GM12878 (cell line): ENCODE measurements around the gene ZNF324. TPM values are rescaled to one million over a fixed set of nuclear protein-coding genes. Genes with fewer than 3 reads are reported as not detected.

Source experiments
- ATAC-seq: fragments of 200-7000 bp; cut with Tn5 transposase; 3 replicates; pipeline ENCODE4 v1.9.1; 2020; ENCODE audit warnings: mild to moderate bottlenecking, moderate library complexity
- BruUV-seq: library from RNA; stranded (reverse); fragments of 400-500 nt; replicated peaks from 2 replicates; lab custom pipeline; 2021; lab: Mats Ljungman, UMichigan
- CTCF ChIA-PET: fragments of 300-600 bp; sonication (Branson Sonifier 250); formaldehyde crosslinking; extraction: SDS; loops from one replicate; lab custom pipeline; 2021; ENCODE audit warnings: inconsistent platforms; lab: Yijun Ruan, JAX
- POLR2A ChIA-PET: fragments of 350-600 bp; formaldehyde crosslinking; extraction: SDS; loops from one replicate; lab custom pipeline; 2021; ENCODE audit warnings: inconsistent platforms; lab: Charles Lee
- RAD21 ChIA-PET: fragments of 300-600 bp; sonication (Branson Sonifier 250); formaldehyde crosslinking; loops from one replicate; lab custom pipeline; 2023; ENCODE audit warnings: antibody characterized with exemption; ENCODE audit not compliant: unreplicated experiment; lab: Charles Lee
- SMC1A ChIA-PET: fragments of 300-600 bp; sonication (Branson Sonifier 250); formaldehyde crosslinking; loops from one replicate; lab custom pipeline; 2023; ENCODE audit not compliant: unreplicated experiment, uncharacterized antibody; lab: Charles Lee
- DNase-seq: peaks from one replicate; pipeline ENCODE4 v3.0.0-alpha.2; 2011; ENCODE audit warnings: low read depth, low spot score
- FAIRE-seq: peaks from 3 replicates; lab custom pipeline; 2011; peaks lifted over from hg19 to GRCh38; lab: Jason Lieb, UNC
- H2AFZ ChIP-seq: 2 replicates; pipeline ENCODE4 v1.6.0; 2011; ENCODE audit warnings: low read depth, low read length, control low read depth; ENCODE audit not compliant: control insufficient read depth
- H3K27ac ChIP-seq: 2 replicates; pipeline ENCODE4 v1.5.1; 2011; ENCODE audit warnings: control low read depth; ENCODE audit not compliant: control insufficient read depth, insufficient read depth
- H3K27me3 ChIP-seq, 2 experiments: replicated peaks in 1 of 2; 2 replicates each; pipeline versions ENCODE4 v1.6.0 to v1.6.1; 2011; ENCODE audit warnings: low read length in 1 of 2; ENCODE audit not compliant: control insufficient read depth in 2 of 2, insufficient read depth in 2 of 2
- H3K36me3 ChIP-seq, 2 experiments: 2 replicates each; pipeline ENCODE4 v1.5.1; 2011; ENCODE audit warnings: low read length in 1 of 2; ENCODE audit not compliant: control insufficient read depth in 2 of 2, insufficient read depth in 2 of 2
- H3K4me1 ChIP-seq: 2 replicates; pipeline ENCODE4 v1.6.1; 2011; ENCODE audit warnings: mild to moderate bottlenecking, low read length, moderate library complexity, mixed read lengths; ENCODE audit not compliant: control insufficient read depth, insufficient read depth
- H3K4me2 ChIP-seq: 2 replicates; pipeline ENCODE4 v1.6.0; 2011; ENCODE audit warnings: control low read depth; ENCODE audit not compliant: control insufficient read depth, insufficient read depth
- H3K4me3 ChIP-seq: fragments of 200-600 bp; sonication (generic); 2 replicates; pipeline ENCODE4 v1.5.1; 2016
- H3K79me2 ChIP-seq: 2 replicates; pipeline ENCODE4 v1.6.0; 2011; ENCODE audit warnings: low read length; ENCODE audit not compliant: control insufficient read depth, insufficient read depth
- H3K9ac ChIP-seq: 2 replicates; pipeline ENCODE4 v1.8.0; 2011; ENCODE audit warnings: low read length, control low read depth, mixed read lengths; ENCODE audit not compliant: control insufficient read depth, insufficient read depth
- H3K9me3 ChIP-seq: replicated peaks from 3 replicates; pipeline ENCODE4 v1.5.1; 2011; ENCODE audit warnings: mild to moderate bottlenecking, low read length; ENCODE audit not compliant: control insufficient read depth, insufficient read depth
- H4K20me1 ChIP-seq: 2 replicates; pipeline ENCODE4 v1.6.0; 2011; ENCODE audit not compliant: control insufficient read depth, insufficient read depth
- LARP7 ChIP-seq: fragments of 450-650 bp; IDR thresholded peaks from 2 replicates; pipeline ENCODE4 v1.6.1; 2017; ENCODE audit warnings: mild to moderate bottlenecking
- SPI1 ChIP-seq: IDR thresholded peaks from 2 replicates; pipeline ENCODE4 v1.6.1; 2011; ENCODE audit warnings: low read depth, mild to moderate bottlenecking, low read length, moderate library complexity, borderline replicate concordance; ENCODE audit not compliant: insufficient read depth
- WGBS: methylation state at CpG from one replicate; pipeline ENCODE4 v1.1.6; 2016; ENCODE audit warnings: low lambda C conversion rate; ENCODE audit not compliant: insufficient replicate concordance, insufficient coverage; ENCODE audit errors: missing lambda C conversion rate; 5-methylcytosine and 5-hydroxymethylcytosine counted together
- in situ Hi-C: fragments of 300-500 bp; cut with MboI; formaldehyde crosslinking; loops from 9 replicates; pipeline ENCODE4 v1.14.3; 2018; ENCODE audit warnings: mixed read lengths
- intact Hi-C: fragments of 100-400 bp; cut with micrococcal nuclease; formaldehyde crosslinking; loops from one replicate; pipeline ENCODE4 v1.14.2; 2022; ENCODE audit not compliant: unreplicated experiment
- polyA plus RNA-seq, 11 experiments: library from polyadenylated mRNA; depleted of rRNA in 4 of 11; unstranded in 6 of 11; stranded (reverse) in 5 of 11; fragments of >200 nt; fragmentation: Nextera tagmentation in 4 of 11; fragmentation: Illumina TruSeq in 1 of 11; extraction: Ambion mirVana in 4 of 11; extraction: Trizol in 1 of 11; gene quantifications; 1 replicate in 1 of 11; 2 replicates in 10 of 11; pipeline versions ENCODE4 v1.2.1 to v1.2.3, GENCODE V29; 2011 to 2016; ENCODE audit warnings: inconsistent platforms in 2 of 11, missing spikeins in 2 of 11, low read depth in 1 of 11
- total RNA-seq, 4 experiments: library from RNA; depleted of rRNA in 3 of 4; stranded (reverse); fragments of >200 nt in 3 of 4; fragmentation: Illumina TruSeq in 1 of 4; extraction: Trizol in 1 of 4; gene quantifications; 2 replicates each; pipeline versions ENCODE4 v1.2.1 to v1.2.3, GENCODE V29; 2013 to 2021
- TF ChIP-seq, protein P1 (sequence below): fragments of 450-650 bp; IDR thresholded peaks from 2 replicates; pipeline ENCODE4 v1.6.1; 2016; ENCODE audit warnings: mild to moderate bottlenecking
- TF ChIP-seq, protein P2 (sequence below): fragments of 450-650 bp; IDR thresholded peaks from 2 replicates; pipeline ENCODE4 v1.6.1; 2017; ENCODE audit warnings: mild to moderate bottlenecking, moderate library complexity

Gene ZNF324
- total and polyA plus RNA-seq, 10 of the 15 experiments (the other 5 are each of a cell fraction or from before 2014, with no cell fraction given) = 0.71 to 13.9 (median 7.0) TPM

- H3K4me2 ChIP-seq = peak overlapping the region; percentile 84
- ChIA-PET SMC1A (interaction anchor here (2.6 kb wide), 1 partner anchor 9 kb away, joined by 16 read pairs; no protein-coding TSS in a partner anchor), POLR2A (interaction anchor here (0.7 to 1.9 kb wide), 3 partner anchors 10 to 998 kb away, joined by 4 to 9 read pairs (median 6); partner anchors contain the start of genes ZNF497 and ZNF773), RAD21 (interaction anchor here (0.8 to 1.6 kb wide), 3 partner anchors 10 to 136 kb away, joined by 3 to 5 read pairs (median 4); partner anchors contain the start of gene ZNF497), CTCF (interaction anchor here (2.7 to 4.2 kb wide), 2 partner anchors 10 to 21 kb away, joined by 10 to 24 read pairs; partner anchors contain the start of gene ZBTB45)
- H3K27ac ChIP-seq = peak overlapping the region; percentile 5
- ATAC-seq (no peak), DNase-seq (no peak), FAIRE-seq (no peak)
- peak overlapping the region; percentile 79 for H2AFZ ChIP-seq
- H4K20me1 ChIP-seq = no peaks in the 10 kb centered on the region
- peaks cover 11% of the 10 kb centered on the region for H3K79me2 ChIP-seq
- intact Hi-C loops = no loop called here
- H3K4me3 ChIP-seq = peak overlapping the region; percentile 80
- no peaks in the 10 kb centered on the region; the same call in 2 of the 3 replicates for H3K9me3 ChIP-seq
- TF ChIP-seq, protein P1, sequence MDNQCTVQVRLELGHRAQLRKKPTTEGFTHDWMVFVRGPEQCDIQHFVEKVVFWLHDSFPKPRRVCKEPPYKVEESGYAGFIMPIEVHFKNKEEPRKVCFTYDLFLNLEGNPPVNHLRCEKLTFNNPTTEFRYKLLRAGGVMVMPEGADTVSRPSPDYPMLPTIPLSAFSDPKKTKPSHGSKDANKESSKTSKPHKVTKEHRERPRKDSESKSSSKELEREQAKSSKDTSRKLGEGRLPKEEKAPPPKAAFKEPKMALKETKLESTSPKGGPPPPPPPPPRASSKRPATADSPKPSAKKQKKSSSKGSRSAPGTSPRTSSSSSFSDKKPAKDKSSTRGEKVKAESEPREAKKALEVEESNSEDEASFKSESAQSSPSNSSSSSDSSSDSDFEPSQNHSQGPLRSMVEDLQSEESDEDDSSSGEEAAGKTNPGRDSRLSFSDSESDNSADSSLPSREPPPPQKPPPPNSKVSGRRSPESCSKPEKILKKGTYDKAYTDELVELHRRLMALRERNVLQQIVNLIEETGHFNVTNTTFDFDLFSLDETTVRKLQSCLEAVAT = peak; percentile 19; the same call in 1 of the 2 replicates
- TF ChIP-seq SPI1 = no peak
- peak; percentile 56; the same call in 1 of the 2 replicates for TF ChIP-seq LARP7
- TF ChIP-seq, protein P2, sequence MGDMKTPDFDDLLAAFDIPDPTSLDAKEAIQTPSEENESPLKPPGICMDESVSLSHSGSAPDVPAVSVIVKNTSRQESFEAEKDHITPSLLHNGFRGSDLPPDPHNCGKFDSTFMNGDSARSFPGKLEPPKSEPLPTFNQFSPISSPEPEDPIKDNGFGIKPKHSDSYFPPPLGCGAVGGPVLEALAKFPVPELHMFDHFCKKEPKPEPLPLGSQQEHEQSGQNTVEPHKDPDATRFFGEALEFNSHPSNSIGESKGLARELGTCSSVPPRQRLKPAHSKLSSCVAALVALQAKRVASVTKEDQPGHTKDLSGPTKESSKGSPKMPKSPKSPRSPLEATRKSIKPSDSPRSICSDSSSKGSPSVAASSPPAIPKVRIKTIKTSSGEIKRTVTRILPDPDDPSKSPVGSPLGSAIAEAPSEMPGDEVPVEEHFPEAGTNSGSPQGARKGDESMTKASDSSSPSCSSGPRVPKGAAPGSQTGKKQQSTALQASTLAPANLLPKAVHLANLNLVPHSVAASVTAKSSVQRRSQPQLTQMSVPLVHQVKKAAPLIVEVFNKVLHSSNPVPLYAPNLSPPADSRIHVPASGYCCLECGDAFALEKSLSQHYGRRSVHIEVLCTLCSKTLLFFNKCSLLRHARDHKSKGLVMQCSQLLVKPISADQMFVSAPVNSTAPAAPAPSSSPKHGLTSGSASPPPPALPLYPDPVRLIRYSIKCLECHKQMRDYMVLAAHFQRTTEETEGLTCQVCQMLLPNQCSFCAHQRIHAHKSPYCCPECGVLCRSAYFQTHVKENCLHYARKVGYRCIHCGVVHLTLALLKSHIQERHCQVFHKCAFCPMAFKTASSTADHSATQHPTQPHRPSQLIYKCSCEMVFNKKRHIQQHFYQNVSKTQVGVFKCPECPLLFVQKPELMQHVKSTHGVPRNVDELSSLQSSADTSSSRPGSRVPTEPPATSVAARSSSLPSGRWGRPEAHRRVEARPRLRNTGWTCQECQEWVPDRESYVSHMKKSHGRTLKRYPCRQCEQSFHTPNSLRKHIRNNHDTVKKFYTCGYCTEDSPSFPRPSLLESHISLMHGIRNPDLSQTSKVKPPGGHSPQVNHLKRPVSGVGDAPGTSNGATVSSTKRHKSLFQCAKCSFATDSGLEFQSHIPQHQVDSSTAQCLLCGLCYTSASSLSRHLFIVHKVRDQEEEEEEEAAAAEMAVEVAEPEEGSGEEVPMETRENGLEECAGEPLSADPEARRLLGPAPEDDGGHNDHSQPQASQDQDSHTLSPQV = no peak
- H3K9ac ChIP-seq = peak overlapping the region; percentile 30
- 53% methylated on average over 22 of the region's 22 CpGs for WGBS
- TSS peak; percentile 84 for BruUV-seq
- H3K27me3 ChIP-seq = no peaks in the 10 kb centered on the region
- H3K4me1 ChIP-seq = peaks cover 11% of the 10 kb centered on the region
- H3K36me3 ChIP-seq = no peaks in the 10 kb centered on the region
- in situ Hi-C loops = no loop called here
These were observed 31.6 kb downstream of the ZNF324 start for GRCh38 chr19:58498316-58499020.
